SKM-1 (cell line): Measurements from ENCODE around the gene PPP1R10.
A peak's percentile ranks its signal among the peaks of the same experiment; 100 is the strongest.

Experiments used
- DNase-seq: peaks from one replicate; lab custom pipeline; 2025; ENCODE audit not compliant: unreplicated experiment; lab: John Stamatoyannopoulos, UW

The PPP1R10 gene

DNA sequence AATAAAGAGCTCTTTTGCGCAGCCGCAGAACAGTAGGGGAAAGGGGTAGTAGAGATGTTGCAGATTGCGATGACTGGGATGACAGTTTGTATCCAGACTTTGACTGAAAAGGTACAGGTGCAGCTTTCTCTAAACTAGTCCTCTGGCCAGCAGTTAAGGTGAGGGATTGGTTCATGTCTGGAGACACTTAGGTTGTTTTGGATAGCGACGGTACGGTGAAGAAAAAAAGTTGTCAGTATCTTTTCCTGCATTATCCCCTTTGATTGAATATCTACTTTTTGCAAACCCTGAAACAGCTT is 59.4 kb downstream of the PPP1R10 start:
- DNase-seq = peak; percentile 23

DNA sequence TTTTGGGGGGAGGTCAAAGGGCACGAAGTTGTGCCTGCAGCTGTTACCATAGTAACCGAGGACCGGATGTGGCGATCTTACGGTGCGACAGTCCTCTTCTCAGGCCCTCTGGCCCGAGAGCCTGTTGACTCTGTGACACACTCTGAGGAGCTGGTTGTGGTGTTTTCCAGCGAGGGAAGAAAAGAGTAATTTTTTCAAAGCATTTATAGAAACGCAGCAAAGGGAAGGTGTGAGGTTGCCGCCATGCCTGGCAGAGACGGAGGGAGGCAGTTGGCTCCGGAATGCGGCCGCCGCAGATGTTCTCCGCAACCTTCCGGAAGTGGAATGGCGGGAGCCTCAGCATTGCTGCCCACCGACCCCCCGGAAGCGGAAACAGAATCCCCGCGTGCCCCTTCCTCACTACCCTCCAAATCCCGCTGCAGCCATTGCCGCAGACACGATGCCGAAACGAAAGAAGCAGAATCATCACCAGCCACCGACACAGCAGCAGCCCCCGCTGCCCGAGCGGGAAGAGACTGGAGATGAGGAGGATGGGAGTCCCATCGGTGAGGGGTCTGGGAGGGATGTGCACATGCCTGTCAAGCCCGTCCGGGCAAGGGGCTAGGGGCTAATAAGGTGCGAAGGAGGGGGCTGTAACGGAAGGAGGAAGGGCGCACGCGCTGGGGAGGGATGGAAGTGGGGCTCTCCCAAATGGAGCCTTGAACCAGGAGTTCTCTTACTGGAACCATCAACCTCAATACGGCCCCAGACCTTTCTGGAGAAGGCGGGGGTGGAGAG is 59.9 kb downstream of the PPP1R10 start, which contains the start of gene PRR3:
Gene PRR3, plus strand, starts transcription at position 390 of the 777 bp plus-strand sequence. Its CDS starts 50 bp downstream, at position 440.
- DNase-seq = peak; percentile 88

DNA sequence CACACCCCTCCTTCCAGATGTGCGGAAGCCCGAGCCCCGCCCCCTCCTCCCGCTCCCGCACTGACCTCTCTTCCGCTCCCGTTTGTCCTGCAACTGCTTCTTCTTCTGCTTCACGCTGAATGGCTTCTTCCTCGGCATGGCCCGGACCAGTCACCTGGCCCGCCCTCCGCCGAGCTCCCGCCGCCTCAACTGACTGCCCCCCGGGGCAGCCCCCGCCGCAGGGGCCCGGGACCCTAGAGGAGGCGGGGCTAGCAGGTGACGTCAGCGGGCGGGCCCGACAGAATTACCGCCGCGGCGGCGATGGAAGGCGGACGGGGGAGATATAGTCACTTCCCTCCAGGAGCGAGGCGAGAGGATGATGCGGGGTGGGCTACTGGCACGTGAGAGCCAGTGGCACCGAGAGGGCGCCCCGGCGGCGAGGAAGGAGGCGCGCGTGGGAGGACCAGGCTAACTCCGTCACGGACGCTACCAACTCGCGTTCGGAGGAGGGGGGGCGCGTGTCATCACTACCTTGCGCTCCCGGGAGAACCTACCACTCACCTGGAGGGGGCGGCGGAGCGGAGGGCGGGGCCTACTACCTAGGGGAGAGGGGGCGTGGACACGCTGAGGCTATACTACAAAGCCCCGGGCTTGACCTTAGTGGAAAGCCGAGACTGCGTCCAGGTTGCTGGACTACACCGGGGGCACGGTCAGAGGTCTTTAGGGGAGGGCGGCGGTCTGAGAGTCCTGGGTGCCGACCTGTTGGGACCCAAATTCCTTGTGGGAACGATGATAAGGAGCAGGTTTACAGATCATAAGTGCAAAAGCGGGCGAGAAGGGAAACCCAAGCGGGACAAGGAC is 60.8 kb downstream of the PPP1R10 start, which contains the start of gene GNL1:
Gene GNL1, minus strand, starts transcription at position 424 of the 840 bp plus-strand sequence. Its CDS starts 286 bp downstream, at position 138.
- peak; percentile 69 for DNase-seq

DNA sequence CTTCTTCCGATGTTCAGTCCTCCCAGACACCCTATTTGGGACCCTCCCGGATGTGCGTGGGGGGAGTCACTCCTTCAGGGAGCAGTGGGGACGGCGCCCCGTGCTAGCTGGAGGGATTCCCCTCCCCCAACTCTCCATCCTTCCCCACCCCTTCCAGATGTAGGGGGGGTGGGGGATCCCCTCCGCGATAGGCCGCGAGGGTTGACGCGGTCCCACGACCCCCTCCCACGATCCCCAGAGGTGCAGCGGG is 61.3 kb downstream of the PPP1R10 start:
- no peak for DNase-seq

DNA sequence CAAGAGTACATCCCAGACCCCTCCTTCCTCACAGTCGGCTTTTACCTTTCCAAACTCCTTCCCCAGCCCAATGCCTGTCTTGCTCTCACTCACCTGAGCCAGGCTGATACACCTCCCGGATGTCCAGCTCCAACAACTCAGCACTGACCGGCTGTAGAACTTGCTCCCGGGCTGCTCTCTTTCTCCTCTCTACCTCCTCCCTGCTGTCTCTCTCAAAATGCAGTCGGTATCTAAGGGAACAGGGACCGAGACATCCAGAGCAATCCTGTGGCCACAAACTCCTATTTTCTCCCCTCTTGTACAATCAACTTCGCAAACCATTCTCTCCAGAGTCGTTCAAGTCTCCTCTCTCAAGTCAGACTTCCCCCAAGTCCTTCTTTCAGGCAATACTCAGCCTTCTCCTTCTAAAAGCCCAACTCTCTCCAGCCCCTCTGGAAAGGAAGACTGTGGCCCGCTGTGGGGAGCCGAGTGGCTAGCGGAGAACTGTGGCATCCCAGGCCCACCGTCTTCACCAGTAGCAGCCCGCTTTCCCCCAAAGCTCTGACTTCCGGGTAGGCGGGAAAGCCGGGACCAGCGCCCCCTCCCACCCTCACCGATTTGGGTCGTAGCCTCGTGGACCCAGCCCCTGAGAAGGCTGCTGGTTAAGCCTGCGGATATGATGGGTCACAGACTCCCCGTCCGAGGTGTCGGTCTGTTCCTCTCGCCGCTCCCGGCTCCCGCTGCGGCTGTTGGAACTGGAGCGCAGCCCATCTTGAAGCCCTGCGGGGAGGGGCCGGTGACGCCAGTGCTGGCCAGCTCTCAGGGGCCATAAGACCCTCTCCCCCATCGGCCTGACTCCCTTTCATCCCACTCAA is 61.9 kb downstream of the PPP1R10 start:
- no peak for DNase-seq

DNA sequence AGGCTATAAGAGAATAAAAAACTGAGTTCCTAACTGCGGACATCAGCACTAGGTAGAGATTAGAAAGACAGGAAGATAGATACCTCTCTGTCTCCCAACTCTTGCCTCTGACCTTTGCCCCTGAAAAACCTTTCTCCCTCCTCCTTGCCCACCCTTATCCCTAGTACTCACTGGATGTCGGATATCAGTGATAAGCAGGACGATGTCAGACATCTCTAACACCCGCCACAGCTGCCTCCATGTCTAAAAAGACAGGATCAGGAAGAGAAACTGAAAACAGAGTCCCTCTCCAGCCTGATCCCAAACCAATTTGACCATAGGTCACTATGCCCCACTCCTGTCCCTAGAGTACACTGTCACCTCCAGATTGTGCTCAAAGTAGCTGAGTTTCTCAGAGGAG is 62.6 kb downstream of the PPP1R10 start:
- no peak for DNase-seq
